ENCODE data around the gene HLA-DMA. TPM values are rescaled to one million over a fixed set of nuclear protein-coding genes. Genes with fewer than 3 reads are reported as not detected.

Gene HLA-DMA
- polyA plus RNA-seq, 1 donor: 12.6 TPM

DNA sequence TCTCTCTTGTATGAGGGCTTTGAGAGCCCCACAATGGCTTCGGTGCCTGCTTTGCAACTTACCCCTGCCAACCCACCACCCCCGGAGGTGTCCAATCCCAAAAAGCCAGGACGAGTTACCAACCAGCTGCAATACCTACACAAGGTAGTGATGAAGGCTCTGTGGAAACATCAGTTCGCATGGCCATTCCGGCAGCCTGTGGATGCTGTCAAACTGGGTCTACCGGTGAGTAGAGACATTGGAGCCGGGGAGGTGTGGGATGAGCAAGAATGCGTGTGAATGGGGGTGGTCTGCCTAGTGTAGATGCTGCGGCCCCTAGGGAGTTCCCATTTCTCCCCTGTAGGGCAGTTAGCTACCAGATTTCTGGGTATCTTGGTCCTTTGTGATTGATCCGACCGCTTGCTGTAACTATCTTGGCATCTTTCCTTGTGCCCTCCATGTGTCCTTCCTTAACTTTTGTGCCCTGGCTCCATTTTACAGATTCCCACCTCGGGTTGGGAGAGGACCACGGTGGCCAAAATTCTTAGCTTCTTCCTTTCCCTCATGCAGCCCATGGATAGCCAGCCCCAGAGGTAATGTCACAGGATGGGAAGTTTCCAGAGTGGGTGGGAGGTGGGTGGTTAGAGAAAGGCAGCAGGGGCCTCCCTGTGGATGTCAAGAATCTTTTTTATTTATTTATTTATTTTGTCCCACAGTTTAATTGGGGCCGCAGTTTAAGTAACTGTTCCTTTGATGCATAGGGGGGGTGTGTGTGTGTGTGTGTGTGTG is 21.8 kb upstream of the HLA-DMA start:
- DNase-seq (ENCODE audit: low read depth): no peak

DNA sequence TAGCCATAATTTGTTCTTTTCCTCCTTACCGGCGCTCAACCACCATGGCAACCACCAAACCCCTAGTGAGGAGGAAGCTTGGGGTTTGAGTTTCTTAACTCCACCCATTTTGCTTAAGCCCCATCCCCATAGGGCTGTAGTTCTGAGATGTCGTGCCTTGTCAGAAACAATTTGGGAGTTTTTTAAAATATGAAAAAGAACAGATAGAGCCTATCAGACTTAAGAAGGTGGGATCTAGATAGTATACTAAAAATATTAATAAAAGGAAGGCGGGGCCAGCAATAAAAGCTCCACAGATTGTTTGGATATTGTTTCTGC is 21.1 kb upstream of the HLA-DMA start:
- DNase-seq (ENCODE audit: low read depth): no peak

DNA sequence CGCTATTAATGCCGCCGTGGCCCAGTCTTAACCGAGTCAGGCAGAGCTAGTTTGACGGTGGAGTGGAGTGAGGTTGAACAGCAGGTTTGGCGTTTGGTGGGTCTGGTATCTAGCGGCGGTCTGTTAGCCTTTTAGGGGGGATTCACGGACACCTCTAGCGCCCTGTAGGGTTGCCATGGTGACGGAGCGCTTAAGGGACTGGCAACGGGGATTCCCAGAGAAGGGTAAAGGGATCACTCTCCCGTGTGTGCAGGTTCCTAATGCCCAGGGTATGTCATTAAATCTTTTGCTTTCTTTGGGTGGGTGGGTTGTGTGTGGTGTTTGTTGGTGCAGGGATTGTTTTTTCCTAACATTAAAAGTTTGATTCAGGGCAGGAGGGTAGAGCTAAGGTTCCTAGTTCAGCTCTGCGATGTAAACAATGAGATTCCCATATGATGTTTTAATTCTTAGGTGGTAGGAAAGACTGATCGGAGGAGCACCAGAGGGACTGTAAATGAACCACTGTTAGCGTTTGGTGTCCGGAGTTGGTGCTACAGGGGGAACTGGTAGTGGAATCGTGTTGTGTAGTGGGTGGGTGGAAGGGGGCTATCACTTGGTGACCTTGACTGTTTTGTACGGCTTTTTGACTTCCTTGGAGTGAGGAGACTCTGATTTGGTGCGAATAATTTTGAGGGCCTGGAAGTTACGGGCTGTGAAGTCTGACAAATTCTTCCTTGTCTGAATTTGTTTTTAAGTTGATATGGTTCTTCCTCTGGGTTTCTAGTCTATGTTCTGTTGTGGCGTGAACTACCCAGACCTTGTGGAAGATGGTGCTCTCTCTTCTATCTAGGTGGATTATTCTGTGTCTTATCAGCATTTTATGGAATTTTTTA is 20.5 kb upstream of the HLA-DMA start:
- no peak for DNase-seq (ENCODE audit: low read depth)

DNA sequence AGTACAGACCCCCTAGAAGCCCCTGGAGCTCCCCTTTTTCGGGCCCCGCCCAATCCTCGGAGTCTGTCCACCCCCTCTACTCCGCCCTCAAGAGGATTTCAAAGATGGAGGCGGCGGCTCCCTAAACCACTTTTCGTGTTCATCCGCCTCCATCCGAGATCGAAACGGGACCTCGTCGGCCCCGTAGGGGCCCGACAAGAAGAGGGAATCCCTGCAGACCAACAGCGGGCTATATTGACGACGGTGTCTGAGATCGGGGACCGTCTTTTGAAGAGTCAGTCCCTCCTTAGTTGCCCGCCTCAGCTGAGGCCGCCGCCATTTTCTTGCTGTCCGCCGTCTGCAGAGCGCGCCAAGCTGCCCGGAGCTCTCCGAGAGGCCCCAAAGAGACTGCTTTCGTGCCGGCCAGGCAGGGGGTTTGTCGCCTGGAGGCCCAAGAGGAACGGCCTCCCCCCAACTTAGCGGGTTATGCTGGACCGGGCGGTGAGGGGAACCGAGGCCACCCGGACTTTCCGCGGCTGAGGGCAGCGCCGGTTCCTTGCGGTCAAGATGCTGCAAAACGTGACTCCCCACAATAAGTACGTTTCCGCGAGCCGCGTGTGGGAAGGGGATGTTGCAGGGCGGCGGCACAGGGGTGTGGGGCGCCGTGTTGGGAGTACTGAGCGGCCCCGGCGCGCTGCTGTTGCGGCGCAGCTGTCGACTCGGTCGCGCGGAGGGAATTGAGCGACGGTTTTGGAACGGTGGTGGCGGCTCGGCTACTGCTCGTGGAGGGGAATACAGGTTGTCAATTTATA is 19.7 kb upstream of the HLA-DMA start:
- DNase-seq (ENCODE audit: low read depth): no peak

DNA sequence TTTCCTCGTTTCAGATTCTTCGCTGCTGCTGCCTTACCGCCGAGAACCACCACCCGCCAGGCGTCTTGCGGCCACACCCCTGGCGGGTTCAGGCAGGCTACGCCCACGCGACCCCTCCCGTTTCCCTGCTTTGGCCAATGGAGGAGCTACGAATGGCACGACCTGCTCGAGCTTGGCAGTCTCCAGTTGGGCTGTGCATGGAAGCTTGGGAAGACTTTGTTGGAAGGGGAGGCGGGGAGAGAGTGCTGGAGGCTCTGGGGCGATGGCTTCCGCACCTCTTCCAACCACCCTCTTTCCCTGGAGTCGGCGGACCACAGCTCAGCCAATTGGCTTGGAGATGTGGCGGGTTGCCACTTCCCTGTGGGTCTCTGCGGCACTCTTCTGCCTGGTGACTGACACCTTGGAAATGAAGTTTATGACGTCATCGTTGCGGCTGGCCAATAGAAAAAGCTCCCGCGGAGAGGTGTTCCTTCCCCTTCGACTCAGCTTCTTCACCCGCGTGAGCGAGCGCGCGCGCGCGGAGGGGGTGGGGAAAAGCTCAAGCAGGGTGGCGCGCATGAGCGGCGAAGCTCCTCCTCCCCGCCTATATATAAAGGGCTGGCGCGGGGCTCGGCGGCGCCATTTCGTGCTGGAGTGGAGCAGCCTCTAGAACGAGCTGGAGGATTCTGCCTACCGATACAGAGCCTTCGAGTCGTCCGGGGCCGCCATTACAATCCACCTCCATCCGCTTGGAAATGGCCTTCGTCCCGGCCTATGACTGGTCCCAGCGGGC is 18.9 kb upstream of the HLA-DMA start:
- DNase-seq (ENCODE audit: low read depth): peak; percentile 100

DNA sequence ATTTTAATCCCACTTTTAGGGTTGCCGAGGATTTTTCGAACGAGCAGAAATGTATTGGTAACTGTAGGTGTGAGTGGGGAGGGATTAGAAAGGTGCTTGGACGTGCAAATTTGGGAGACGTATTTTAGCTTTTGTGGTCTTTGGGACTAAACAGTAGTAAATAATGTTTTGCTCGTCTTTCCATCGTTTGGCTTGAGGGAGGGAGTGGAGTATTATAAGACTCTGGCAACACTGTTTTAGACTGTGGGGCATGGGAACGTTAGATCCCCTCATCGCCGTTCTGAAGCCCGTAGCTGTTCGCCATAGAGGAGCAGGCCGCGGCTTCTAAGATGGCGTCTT is 18.3 kb upstream of the HLA-DMA start:
- no peak for DNase-seq (ENCODE audit: low read depth)

DNA sequence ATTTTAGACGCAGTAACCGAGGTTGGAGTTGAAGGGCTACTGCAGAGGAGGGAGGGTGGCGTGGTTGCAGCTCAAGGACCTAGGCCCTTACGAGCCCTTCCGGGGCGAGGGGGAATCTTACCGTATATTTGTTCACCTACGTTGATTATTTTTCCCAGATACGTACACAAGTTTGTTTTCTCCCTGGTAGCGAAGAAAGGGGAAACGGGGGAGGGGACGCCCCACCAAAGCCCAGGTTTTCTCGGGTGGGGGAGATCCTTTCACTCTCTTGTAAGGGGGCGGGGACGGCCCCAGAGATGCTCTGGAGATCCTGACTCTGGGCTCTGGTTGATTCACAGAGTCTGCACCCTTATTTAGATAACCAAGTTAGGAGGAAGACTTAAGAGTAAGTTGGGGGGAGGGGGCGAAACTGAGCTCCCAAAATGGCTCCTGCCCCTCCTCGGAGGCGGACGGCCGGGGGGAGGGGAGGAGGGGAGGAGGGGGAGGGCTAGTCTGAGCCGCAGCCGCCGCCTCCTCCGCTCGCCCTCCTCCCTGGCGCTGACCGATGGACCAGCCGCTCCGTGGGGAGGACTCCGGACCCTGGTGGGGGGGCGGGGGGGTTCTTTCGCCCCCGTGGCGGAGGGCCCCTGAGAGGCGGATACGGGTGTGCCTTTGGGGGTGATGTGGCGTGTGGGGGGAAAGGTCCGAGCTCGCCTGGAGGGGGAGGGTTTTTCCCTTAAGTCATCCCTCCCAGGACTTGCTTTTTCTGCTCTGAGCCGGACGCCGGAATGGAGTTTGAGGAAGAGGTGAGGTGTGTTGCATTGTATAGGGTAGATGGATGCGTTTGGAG is 17.7 kb upstream of the HLA-DMA start:
- peak; percentile 61 for DNase-seq (ENCODE audit: low read depth)

DNA sequence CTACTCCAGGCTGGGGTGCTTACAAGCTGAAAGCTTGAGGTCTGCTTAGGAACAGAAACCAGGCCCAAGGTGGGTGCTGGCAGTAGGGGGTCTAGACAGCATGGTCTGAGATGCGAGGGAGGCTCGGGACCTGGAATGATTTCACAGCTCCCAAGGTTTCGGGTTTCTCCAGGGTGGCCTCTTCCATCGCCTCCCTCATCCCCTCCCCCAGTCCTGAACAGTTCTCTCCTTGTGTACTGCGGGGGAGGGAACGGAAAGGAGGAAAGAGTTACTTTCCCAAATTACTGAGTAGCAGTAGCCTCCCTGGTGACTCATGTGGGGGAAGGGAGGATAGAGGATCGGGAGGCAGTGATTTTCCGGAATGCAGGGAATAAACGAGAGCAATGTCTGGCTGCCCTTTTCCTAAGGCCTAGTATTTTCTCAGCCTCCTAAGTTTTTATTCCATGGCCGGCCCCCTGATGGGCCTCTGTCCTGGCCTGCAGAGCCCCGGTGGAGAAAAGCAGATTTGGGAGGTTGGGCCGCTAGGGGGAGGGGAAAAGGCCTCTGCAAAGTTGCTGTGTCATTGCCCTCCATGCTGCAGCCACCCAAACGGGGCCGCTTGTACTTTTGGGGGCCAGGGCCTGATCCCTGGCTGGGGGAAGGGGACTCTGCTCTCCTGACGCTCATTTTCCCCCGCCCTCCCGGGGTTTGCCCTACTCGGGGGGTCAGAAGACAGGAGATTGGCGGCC is 17.0 kb upstream of the HLA-DMA start:
- no peak for DNase-seq (ENCODE audit: low read depth)

DNA sequence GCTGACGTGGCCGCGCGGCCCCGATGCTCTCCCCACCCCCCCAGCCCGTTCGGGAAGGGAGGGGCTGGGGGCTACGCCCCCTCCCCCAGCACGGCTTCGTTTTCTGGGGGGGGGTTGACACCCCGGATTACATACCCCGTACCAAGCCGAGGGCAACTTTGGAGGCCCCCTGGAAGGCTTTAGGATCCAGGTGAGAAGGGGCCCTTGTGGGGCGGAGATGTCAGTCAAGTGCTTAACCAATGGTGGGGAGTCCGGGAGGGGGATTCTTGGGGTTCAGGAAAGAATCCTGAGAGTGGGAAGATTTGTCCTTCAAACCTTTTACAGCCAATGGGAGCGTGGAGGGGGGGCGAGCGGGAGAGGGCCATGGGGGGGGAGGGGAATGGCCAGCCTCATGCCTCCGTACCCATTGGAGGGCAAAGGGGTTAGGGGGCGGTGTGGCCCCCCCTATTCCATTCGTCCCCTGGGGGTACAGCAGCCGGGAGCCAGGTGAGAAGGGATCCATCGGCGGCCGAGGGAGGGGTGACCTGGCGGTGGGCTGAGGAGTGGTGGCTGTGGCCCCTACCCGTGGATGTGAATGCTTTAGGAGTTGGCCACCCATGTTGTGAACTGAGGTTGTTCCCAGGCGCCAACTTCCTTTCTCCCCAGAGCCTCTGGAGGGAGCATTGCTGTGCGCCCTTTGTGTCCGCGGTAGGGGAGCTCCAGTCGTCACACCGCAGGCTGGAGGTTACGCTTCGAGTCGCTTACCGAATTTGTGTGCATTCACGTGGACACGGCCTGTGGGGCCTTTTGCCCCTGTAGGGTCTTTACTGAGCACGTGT is 16.2 kb upstream of the HLA-DMA start:
- no peak for DNase-seq (ENCODE audit: low read depth)

DNA sequence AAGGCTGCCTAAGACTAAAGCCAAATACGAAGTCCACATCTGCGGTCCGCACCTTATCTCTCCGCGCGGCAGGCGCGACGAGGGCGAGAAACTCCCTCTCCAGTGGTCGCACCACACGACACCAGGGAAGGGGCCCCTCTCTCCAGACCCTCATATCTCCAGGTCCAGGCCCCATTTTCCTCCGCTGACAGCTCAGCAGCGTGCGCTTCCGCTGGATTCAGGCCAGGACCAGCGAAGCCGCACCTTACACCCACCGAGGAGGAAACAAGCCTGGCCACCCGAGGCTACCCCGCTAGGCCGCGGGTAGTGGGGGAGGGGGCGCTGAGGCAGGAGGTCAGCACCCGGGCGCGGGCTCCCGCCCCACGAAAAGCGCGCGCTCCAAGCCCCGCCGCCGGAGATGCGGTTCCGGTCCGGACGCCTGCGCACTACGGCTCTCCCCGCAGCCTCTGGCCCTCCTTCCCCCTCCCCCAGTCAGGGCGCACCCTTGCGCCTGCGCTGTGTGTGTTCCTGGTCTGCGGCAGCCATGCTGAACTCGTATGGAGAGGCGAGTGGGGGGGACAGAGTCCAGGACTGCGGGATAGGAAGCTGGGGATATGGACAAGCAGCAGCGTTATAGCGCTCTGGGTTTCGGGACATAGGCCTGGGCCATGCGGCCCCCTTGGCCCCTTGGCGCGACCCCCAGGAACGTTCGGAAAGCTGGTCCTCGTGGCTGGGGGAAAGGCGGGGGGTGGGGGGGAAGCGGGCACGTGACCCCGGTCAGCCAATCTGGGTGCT is 15.4 kb upstream of the HLA-DMA start, which contains the start of gene BRD2:
Gene BRD2 (plus strand): TSS at position 502 of the 774 bp plus-strand sequence. CDS start 4,305 bp downstream, outside the sequence.
- DNase-seq (ENCODE audit: low read depth): peak; percentile 93

DNA sequence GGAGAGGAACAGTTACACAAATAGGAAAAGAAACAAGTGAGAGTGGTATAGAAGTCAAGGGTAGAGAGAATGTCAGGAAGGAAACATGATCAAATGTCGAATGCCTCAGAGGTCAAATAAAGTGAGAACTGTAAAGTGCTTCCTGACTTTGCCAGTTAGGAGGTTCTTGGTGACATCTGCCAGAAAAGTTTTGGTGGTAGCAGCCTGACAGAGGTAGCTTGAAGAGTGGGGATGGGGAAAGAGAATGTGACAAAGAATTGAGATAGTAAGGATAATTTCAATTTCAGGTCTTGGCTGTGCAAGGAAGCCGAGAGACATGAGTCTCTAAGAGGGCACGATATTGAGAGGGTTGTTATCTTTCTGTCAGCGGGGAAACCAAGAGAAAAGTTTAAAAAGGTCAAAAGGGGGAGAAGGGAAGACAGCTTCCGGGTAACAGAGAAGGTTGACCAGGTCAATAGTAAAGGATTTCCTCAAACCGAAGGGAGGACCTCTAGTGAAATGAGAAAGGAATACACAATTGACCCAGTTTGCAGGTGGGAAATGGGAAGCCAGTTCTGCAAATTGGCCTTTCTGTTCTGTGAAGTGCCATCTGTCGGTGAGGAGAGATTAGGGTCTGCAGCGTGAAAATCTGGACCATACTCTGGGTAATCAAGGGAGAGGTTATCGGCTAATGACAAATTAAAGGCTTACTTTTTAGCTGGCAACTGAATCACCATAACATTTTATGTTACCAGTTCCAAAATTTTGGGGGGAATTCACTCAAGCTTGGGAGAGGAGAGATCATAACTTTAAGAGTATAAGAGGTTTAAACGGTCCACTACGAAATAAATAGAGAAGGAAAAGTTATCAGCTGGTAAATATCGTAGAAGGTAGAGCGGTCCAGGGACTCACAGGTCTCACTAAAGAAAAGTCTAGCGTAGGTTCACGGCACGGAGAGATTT is 14.5 kb upstream of the HLA-DMA start:
- no peak for DNase-seq (ENCODE audit: low read depth)

DNA sequence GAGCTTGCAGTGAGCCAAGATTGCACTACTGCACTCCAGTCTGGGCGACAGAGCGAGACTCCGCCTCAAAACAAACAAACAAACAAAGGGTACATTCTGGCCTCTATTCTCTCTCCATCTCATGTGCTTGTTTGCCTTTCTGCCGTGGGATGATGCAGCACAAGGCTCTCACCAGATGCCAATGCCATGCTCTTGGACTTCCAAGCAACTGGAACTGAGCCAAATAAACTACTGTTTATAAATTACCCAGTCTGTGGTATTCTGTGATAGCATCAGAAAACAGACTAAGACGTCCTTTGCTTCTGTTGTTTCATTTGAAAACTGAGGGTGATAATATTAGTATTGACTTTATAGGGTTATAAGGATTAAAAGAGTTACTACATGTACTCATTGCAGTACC is 11.9 kb upstream of the HLA-DMA start:
- no peak for DNase-seq (ENCODE audit: low read depth)

DNA sequence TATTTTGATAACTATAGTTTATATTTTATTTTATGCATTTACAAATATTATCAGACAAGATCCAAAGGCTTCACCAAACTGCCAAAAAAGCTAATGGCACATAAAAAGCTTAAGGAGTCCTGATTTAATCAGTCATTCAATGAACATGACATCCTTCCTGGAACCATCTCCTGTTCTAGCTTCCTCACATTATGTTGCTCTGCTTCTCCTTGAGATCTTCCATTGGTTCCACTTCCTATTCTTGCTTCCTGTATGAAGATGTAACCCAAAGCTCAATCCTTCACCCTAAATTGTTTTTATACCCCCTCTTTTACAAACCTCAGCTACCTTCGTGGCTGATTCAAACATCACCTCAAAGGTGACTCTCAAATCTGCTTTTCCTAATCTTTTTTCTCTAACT is 11.0 kb upstream of the HLA-DMA start:
- DNase-seq (ENCODE audit: low read depth): no peak

DNA sequence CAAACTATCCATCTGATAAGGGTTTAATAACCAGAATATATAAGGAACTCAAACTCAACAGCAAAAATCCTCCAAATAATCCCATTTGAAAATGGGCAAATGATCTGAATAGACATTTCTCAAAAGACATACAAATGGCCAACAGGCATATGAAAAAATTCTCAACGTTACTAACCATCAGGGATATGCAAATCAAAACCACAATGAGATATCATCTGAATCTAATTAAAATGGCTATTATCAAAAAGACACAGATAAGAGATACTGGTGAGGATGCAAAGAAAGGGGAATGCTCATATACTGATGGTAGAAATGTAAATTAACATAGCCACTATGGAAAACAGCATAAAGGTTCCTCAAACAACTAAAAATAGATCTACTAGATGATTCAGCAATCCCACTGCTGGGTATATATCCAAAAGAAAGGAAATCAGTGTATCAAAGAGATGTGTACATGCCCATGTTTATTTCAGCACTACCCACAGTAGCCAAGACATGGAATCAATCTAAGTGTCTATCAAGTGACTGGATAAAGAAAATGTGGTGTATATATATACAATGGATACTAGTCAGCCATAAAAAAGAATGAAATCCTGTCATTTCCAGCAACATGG is 9.4 kb upstream of the HLA-DMA start:
- DNase-seq (ENCODE audit: low read depth): no peak

DNA sequence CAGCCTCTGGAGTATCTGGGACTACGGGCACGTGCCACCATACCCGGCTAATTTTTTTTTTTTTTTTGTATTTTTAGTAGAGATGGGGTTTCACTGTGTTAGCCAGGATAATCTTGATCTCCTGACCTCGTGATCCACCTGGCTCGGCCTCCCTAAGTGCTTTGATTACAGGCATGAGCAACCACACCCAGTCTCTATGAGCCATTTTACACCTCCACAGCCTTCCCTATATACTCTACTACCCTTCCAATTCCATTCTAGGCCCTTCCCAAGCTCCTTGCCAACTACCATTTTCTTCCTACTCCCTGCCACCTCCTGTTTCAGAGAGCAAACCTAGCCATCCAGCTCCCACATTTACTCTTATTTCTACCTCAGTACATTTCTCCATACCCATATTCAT is 7.7 kb upstream of the HLA-DMA start:
- DNase-seq (ENCODE audit: low read depth): no peak

DNA sequence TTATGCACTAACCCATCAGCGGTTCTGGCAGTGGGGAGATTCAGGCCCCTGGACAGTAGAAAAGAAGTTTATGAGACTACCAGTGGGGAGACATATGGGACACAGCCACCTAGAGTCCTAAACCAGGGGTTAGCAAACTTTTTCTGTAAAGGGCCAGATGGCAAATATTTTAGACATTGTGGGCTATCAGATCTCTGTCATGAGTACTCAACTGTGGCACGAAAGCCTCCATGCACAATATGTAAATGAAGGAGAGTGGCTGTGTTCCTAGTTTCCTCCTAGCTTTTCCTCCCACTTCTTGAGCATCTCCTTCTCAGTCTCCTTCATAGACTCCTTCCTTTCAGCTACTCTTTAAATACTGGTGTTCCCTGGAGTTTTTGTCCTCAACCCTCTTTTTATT is 3.3 kb upstream of the HLA-DMA start:
- DNase-seq (ENCODE audit: low read depth): no peak
